Bone marrow (tissue), 2 donors: ENCODE data around the gene PRRT3.

ENCODE experiments used
- DNase-seq, 2 donors: peaks; one replicate each; lab custom pipeline; 2025; lab: John Stamatoyannopoulos, UW

PRRT3 gene

DNA sequence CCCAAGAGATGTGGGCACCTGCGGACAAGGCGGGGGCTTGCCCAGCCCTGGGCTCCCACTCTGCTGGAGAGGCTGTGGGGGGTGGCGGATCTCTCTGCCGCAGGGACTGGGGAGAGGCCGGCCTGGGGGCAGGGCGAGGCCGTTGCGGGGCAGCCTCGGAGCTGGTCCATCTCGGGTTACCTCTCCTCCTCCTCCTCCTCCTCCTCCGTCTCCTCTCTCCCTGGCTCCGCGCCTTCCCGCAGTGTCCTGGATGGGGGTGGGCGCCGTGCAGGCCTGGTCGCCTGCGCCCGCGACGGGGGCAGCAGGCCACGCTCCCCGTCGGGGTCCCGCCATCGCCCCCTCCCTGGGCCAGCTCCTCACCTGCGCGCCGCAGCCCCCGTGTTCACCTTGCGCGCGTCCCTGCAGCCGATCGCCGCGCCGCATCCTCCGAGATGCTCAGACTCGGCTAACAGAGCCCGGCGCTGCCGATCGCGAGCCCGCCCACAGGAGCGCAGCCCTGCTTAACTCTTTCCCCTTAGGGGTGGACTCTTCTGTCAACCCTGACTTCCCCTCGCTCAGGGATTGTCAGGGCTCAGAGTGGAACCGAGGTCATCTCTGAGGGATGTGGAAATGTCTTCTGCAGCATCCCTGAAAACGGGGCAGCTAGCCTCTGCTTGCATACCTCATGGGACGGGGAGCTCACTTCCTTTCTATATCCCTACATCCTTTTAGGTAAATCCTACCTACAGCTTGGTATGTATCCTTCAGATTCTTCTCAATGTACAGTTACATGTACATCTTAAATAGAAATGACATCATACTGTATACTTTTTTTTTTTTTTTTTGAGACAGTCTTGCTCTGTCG lies at the start of gene PRRT3:
Gene PRRT3 (minus strand): TSS at position 447 of the 844 bp plus-strand sequence. CDS start 2,293 bp downstream, outside the sequence.
- DNase-seq: peak in 1 of 2 donors; percentile 30

DNA sequence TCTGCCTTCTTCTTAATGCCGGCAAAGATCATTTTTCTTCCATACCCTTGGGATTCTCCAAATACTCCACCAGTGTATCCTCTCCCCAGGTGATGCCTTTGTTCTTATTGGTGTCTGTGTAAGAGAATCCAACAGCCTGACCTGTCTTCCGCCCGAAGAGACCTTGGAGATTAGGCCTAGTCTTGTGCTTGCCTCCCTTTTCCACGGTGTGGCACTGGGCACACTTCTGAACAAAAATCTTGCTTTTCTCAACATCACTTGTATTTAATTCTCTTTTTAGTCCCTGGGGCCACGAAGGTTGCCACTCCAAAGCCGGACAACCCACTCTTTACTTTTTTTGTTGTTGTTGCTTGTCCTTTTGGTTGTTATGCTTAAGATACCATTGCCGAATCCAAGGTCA lies 48.5 kb upstream of the PRRT3 start:
- DNase-seq: no peak

DNA sequence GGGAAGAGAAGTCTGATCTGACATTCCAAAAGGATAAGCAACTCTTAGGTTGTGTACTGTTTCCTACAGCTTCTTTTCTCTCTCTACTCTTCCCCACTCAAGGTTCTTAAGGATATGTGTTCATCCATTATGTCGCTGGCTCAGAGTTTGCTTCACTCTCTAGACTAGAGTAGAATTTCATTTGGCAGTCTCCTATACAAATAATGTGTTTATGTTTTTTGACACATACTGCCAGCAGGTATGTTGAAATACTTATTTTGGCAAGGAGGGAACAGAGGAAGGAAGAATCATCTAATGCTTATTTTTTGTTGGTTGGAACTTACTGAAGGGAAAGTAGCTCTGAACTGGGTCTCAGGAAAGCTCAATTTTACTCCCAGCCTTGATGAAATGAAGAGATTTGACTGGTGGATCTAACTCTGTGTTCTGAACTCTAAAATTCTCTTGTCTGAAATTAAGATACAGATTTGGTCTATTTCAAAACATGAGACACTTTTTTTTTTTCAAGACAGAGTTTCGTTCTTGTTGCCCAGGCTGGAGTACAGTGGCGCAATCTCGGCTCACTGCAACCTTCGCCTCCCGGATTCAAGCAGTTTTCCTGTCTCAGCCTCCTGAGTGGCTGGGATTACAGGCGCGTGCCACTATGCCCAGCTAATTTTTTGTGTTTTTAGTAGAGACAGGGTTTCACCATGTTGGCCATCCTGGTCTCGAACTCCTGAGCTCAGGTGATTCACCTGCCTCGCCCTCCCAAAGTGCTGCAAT lies 42.1 kb upstream of the PRRT3 start:
- DNase-seq: no peak

DNA sequence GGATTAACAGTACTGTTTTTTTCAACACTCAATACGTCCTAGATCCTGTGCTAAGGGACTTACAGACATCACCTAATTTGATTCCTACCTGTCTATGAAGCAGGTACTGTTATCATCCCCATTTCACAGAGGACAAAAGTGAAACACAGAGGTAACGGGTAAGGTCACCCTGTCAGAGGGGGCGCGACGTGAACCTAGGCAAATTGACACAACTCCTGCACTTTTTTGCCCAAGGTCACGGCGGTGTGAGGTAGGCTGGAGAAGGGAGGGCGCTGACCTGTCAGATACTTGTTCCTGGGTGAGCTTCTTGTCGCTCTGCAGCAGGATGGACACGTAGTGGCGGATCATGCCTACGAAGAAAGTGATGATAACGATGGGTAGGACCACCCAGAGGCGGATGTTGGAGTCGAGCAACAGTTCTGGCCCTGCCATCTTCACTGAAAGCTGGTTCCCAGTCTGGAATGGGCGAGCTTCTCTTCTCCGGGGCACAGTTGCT lies 34.1 kb upstream of the PRRT3 start:
- no peak for DNase-seq

DNA sequence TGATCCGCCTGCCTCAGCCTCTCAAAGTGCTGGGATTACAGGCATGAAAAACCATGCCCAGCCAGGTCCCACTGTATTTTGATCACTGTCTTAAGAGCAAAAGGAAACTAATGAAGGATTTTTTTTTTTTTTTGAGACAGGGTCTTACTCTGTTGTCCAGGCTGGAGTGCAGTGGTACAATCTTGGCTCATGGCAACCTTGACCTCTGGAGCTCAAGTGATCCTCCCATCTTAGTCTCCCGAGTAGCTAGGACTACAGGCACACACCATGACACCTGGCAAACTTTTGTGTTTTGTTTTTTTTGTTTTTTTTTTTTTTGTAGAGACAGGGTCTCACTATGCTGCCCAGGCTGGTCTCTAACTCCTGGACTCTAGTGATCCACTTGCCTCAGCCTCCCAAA lies 28.0 kb upstream of the PRRT3 start:
- DNase-seq: no peak

DNA sequence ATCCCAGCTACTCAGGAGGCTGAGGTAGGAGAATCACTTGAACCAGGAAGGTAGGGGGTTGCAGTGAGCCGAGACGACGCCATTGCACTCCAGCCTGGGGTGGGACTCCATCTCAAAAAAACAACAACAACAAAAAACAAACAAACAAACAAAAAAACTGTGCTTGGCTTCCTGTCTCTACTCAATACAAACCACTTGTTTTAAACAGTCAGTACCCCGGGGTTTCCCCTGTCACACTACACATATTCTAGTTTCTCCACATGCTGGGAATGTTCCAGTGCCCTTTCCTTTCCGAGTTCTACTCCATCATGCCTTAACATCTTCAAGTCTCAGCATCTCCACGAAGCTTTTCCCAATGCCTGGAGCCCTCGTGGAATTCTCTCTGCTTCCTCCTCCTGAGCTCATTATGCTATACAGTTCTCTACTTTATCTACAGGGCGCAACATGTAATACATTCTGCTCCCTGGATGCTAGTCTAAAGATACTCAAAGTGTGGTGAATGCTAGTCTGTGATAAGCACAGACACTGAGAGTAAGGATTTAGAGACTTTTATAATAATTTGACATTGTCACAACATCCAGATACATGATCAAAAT lies 26.6 kb upstream of the PRRT3 start:
- no peak for DNase-seq

DNA sequence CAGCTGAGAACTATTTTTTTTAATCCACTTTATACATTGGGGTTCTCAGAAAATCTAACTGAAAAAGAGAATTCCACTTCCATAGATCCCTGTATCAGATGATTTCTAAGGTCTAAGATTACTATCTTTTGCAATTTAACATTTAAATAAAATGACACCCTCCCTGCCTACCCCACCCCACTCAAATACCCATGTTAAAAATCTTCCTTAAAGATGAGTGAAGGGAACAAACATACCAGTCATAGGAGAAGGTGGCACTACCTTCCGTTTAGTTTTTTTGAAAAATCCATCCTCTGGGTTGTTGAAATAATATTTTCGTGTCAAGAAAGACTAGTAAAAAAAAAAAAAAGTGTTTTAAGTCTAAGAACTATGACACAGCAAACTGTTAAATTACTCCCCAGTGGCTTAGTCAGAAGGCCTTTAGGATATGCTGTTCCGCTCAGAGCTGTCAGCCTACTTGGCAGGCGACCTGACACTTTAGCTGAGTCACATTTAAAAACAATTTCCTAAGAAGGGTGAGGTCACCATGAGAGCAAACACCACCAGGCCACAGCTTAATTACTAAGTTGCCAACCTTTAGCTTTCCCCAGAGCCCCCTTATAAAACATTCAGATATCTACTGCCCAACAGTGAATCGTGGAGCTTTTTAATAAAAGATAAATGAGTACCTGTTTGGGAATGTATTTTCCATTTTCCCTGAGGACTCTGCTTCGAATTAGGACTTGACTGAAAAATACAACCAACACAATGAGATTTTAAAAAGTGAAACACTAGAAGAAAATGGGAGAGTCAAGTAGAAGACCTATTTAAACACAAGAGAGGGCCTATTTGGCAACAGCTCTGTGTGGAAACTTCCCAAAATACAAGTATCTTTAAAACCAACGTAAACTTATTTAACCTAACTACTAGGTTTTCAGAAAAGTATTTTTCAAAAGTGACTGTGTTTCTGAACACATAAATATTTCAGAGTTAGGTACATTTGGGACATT lies 24.8 kb upstream of the PRRT3 start:
- DNase-seq: peak in 1 of 2 donors; percentile 98

DNA sequence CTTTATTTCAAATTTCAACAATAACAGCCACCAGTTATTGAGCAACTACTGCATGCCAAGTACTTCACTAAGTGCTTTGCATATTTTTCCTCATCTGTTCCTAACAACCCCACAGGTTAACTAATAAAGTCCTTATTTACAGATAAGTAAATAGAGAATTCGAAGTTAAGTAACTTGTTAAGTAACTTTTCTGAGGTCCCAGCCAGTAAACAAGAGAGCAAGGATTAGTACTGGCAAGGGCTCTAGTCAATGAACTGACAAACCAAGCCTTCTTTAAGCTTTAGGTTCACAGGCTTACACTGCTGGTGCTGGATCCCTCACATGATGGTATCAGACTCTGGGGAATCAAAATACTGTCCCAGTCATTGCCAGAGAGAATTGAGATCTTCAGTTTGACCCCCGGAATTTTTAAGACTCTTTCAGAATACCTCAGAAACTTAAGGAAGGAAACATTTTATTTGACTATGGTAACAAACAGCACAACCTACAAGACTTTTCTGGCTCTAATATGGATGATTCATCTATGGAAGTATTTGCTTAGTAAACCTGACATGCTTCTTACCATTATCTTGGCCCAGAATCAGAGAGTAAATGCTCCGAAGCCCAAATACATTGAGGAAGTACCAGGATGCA lies 17.9 kb upstream of the PRRT3 start:
- DNase-seq: no peak

DNA sequence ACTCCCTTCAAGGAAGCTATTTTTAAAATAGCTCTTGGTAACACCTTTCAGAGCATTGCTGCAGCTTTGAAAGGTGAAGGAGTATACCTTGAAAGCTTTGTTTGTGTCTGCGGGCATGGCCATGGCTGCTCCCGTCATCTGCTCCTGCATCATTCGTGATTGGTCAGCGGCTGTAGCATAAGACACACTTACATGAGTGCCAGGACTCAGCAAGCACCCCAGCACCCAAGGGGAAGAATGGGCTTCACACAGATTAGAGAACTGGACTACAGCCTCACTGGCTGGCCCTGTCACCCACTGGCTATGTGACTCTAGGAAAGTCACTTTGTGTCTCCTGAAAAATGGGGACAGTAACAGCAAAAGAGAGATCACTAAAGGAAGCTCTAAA lies 17.4 kb upstream of the PRRT3 start:
- no peak for DNase-seq

DNA sequence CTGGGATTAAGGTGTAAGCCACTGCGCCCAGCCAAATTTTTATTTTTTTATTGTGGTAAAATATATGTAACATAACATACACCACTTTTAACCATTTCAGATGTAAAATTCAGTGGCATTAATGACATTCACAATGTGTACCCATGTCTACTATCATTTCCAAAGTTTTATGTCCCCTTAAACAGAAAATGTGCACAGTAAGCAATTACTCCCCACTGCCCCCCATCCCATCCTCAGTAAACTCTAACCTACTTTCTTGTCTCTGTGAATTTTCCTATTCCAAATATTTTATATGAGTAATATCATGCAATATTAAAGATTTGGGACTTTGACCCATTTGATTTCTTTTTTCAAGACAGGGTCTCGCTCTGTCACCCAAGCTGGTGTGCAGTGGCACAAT lies 14.6 kb upstream of the PRRT3 start:
- DNase-seq: no peak

DNA sequence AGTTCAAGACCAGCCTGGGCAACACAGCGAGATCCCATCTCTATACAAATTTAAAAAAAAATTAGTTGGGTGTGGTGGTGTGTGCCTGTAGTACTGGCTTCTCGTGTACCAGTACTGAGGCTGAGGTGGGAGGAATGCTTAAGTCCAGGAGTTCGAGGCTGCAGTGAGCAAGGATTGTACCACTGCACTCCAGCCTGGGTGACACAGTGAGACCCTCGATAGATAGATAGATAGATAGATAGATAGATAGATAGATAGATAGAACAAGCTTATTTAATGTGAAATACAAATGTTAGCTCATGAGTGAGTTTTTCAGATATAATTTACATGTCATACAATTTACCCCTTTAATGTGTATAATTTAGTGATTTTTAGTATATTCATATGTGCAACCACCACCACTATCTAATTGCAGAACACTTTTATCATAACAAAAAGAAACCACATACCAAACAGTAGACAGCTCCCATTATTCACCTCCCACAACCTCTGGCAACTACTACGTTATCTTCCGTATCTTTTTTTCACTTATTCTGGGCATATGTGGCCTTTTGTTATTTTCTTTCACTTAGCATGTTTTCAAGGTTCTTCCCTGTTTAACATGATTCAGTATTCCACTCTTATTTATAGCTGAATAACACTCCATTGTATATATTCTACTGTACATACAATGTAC lies 13.1 kb upstream of the PRRT3 start:
- no peak for DNase-seq

DNA sequence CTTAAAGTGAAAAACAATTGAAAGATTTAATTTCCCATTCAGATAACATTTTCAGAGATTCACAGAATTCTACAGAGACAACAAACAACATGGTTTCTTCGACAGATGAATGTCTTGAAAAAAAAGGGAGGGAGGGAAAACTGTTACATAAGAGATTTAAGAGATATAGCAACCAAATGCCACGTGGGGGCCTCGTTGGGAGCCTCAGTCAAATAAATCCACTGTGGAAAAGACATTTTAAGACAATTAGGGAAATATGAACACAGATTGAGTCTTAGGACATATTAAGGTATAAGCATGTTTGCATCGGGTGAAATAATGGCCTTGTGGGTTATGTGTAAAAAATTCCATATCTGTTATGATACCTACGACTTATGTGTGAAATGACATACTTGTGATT lies 5.0 kb upstream of the PRRT3 start:
- no peak for DNase-seq

DNA sequence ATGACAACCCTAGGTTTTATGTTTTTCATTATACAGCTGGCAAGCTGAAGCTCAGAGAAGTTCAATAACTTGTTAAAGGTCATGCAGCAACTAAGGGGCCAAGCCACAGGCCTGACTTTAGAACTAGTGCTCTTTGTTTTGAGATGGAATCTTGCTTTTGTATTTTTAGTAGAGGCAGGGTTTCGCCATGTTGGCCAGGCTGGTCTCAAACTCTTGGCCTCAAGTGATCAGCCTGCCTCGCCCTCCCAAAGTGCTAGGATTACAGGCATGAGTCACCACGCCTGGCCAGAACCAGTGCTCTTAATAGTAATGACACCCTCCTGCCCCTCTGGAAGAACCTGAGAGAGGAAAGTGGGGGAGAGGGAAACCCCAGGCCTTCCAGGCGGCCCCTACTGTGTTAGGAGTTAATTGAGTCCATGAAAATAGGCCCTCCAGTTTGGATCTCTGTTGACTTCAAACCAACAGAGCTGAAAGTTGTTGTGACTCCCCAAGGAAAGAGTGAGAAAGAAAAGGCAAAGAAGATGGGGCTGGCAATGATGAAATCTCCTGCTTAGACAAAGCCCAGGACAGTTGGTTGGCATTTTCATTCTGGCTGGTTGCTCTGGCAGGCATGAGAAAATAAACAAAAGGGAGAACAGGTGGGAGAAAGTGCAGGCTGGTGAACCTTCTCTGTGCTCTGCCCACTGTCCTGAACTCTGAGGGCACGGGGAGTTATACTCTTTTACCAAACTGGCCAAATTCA lies 3.6 kb upstream of the PRRT3 start:
- no peak for DNase-seq

DNA sequence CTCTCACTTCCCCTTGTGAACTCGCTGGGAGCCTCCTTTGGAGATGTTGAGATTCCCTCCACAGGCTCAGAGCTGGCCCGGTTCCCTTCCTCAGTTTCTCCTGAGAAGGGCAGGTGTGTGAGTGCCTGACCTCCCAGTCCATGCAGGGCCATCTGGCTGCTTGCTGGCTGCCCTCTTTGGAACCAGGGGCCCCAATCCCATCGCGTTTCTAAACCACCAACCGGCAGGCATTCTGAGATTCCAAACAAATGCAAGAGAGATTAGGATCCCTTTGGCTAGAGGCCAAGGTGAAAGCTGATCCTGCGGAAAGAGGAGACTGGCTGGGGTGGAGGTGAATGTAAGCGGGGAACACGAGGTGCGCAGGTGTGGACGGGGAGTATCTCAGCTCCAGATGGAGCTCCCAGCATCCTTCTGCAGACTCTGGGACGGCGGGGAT lies 2.9 kb upstream of the PRRT3 start:
- no peak for DNase-seq

DNA sequence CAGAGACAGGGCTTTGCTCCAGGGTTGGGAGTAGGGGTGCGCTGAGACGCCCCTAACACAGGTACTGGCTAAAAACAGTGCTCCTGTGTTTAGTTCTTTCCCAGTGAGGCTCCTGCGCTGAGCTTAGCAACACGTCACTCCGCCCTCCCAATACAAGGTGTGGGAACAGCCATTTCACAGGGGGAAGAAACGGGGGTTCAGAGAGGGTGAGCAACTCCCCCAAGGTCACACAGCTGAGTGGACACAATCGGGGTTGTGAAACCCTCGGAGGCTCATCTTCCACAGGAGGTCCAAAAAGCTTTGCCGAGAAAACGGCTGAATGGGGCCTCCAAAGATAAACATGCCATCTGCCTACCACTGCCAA lies 628 bp downstream of the PRRT3 start:
- no peak for DNase-seq

DNA sequence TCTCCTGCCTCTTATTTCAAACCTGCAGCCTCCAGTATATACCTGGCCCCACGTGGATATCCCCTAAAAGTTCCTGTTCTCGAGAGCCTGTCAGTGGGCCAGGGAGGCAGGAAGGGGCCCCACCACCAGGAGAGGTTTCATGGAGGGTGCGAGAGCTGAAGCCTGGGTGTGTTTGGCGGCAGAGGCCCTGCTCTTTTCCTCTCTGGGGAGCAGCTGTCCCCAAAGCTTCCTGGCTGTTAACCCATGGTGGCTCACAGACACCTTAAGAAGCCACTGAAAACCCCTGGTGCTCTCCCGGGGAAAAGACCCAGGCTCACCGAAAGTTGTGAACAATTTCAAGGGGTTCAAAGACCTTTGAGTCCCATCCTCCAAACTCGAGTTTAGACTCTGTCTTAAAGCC lies 1.1 kb downstream of the PRRT3 start:
- peak in 1 of 2 donors; percentile 9 for DNase-seq

DNA sequence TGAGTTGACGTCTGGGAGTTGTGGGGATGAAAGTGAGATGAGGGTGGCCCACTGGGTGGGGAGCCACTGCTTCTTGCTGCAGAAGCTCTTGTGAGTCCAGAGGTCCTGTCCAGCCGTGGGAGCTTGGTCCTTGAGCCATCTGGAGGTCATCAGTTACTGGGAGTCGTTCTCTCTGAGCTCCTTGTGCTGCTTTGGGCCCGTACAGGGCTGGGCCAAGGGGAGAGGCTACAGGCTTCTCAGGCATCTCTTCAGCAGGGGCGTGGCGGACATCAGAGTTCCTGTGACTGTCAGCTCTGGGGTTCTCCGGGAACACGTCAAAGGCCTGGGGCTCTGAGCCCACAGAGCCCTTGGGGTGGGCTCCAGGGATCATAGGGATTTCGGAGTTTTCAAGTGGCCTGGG lies 2.6 kb downstream of the PRRT3 start:
- no peak for DNase-seq

DNA sequence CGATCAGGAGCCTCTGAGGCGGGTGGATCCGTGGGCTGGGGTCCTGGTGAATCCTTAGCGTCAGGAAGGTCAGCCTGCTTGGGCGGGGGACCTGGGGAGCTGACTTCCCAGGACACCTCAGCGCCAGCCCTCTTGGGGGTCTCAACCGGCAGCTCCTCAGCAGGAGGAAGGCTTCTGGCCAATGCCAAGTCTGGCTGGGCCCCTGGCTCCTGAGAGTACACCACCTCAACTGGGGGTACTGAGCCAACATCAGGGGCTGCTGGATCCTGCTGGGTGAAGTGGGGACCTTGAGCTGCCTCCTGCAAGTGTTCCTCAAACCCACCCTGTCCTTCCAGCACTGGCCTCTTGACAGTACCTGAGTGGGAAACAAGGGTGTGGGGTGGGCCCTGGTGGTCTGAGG lies 3.1 kb downstream of the PRRT3 start:
- no peak for DNase-seq

DNA sequence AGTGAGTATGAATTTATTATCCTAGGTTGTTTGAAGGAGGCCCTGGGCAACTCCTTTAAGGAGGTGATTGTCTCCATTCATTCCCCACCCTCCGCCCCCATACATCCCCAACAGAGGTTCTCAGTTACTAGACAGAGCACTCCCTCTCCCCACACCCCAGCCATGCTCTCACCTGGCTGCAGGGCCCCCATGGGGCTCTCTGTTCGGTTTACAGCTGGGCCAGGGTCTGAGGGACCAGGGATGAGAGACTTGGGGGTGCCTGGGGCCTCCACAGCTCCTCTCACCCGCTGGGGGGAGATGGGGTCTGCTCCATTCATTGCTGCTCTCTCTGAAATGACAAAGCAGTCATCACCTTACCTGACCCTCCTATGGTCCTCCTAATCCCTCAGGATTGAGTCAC lies 3.6 kb downstream of the PRRT3 start:
- DNase-seq: no peak
